Keratinocyte (primary cell): Measurements from ENCODE around the gene LINC00237. TPM values are rescaled to one million over a fixed set of nuclear protein-coding genes. Genes with fewer than 3 reads are reported as not detected.
A peak's percentile ranks its signal among the peaks of the same experiment; 100 is the strongest.

Experiments used
- DNase-seq: peaks from one replicate; pipeline ENCODE4 v3.0.0-alpha.2; 2011; ENCODE audit warnings: low read depth, missing footprints, low spot score
- FAIRE-seq: peaks from 2 replicates; lab custom pipeline; 2011; peaks lifted over from hg19 to GRCh38; lab: Jason Lieb, UNC
- H2AFZ ChIP-seq: 2 replicates; pipeline ENCODE4 v1.6.0; 2012; ENCODE audit warnings: low read length, control low read depth, inconsistent platforms; ENCODE audit not compliant: control insufficient read depth
- H3K27ac ChIP-seq: 2 replicates; pipeline ENCODE4 v1.5.1; 2011; ENCODE audit warnings: low read length; ENCODE audit not compliant: control insufficient read depth, insufficient read depth
- H3K27me3 ChIP-seq: 3 replicates; pipeline ENCODE4 v1.6.0; 2011; ENCODE audit warnings: low read length; ENCODE audit not compliant: control insufficient read depth, insufficient read depth; ENCODE audit errors: extremely low read depth
- H3K36me3 ChIP-seq, 2 experiments: 2 replicates in 1 of 2; 3 replicates in 1 of 2; pipeline ENCODE4 v1.5.1; 2011; ENCODE audit warnings: low read length in 2 of 2, mild to moderate bottlenecking in 1 of 2; ENCODE audit not compliant: control insufficient read depth in 2 of 2, insufficient read depth in 2 of 2; ENCODE audit errors: extremely low read depth in 1 of 2
- H3K4me1 ChIP-seq: 3 replicates; pipeline ENCODE4 v1.5.1; 2011; ENCODE audit warnings: low read length; ENCODE audit not compliant: control insufficient read depth, insufficient read depth; ENCODE audit errors: extremely low read depth
- H3K4me2 ChIP-seq: 3 replicates; pipeline ENCODE4 v1.6.0; 2011; ENCODE audit warnings: low read depth, low read length; ENCODE audit not compliant: control insufficient read depth, insufficient read depth; ENCODE audit errors: extremely low read depth
- H3K4me3 ChIP-seq, 3 experiments: fragments of 200-600 bp in 1 of 3; sonication (generic) in 1 of 3; 2 replicates in 2 of 3; 3 replicates in 1 of 3; pipeline ENCODE4 v1.5.1; 2011 to 2016; ENCODE audit warnings: low read length in 3 of 3, mild to moderate bottlenecking in 3 of 3, control low read depth in 2 of 3, inconsistent platforms in 1 of 3, low read depth in 1 of 3, mixed read lengths in 1 of 3, mixed run types in 1 of 3, moderate library complexity in 1 of 3; ENCODE audit not compliant: control insufficient read depth in 2 of 3, insufficient read depth in 2 of 3; ENCODE audit errors: extremely low read depth in 1 of 3
- H3K79me2 ChIP-seq: 2 replicates; pipeline ENCODE4 v1.6.0; 2012; ENCODE audit warnings: low read length; ENCODE audit not compliant: control insufficient read depth, insufficient read depth
- H3K9ac ChIP-seq: 3 replicates; pipeline ENCODE4 v1.6.0; 2011; ENCODE audit warnings: low read length; ENCODE audit not compliant: control insufficient read depth, insufficient read depth; ENCODE audit errors: extremely low read depth
- H3K9me1 ChIP-seq: 3 replicates; pipeline ENCODE4 v1.6.0; 2011; ENCODE audit warnings: low read length; ENCODE audit not compliant: control insufficient read depth, insufficient read depth; ENCODE audit errors: extremely low read depth
- H3K9me3 ChIP-seq: 2 replicates; pipeline ENCODE4 v1.5.1; 2012; ENCODE audit warnings: low read depth, low read length; ENCODE audit not compliant: control insufficient read depth
- H4K20me1 ChIP-seq: 3 replicates; pipeline ENCODE4 v1.6.0; 2011; ENCODE audit warnings: low read length; ENCODE audit not compliant: control insufficient read depth, insufficient read depth; ENCODE audit errors: extremely low read depth
- CTCF ChIP-seq, 3 experiments: IDR thresholded peaks in 1 of 3; conservative IDR thresholded peaks in 1 of 3; optimal IDR thresholded peaks in 1 of 3; 2 replicates in 2 of 3; 3 replicates in 1 of 3; pipeline versions ENCODE3 to v1.5.1; 2011; ENCODE audit warnings: low read length in 3 of 3, mild to moderate bottlenecking in 3 of 3, moderate library complexity in 2 of 3, control low read depth in 1 of 3, inconsistent platforms in 1 of 3; ENCODE audit not compliant: insufficient read depth in 2 of 3; ENCODE audit errors: extremely low read depth in 1 of 3
- EZH2 ChIP-seq: IDR thresholded peaks from one replicate; pipeline ENCODE4 v1.6.1; 2012; ENCODE audit warnings: inconsistent platforms, mild to moderate bottlenecking, low read length, moderate library complexity
- dilution Hi-C: fragments of 300-500 bp; cut with MboI; formaldehyde crosslinking; loops from one replicate; pipeline ENCODE4 v1.7.0; 2020; ENCODE audit warnings: low sequenced_read_pairs; ENCODE audit not compliant: extremely low pct_ligation_motif_present
- polyA plus RNA-seq, 5 experiments: library from polyadenylated mRNA; depleted of rRNA in 3 of 5; stranded (reverse) in 3 of 5; stranded (forward) in 1 of 5; unstranded in 1 of 5; fragments of >200 nt; gene quantifications; 1 replicate in 1 of 5; 2 replicates in 3 of 5; 3 replicates in 1 of 5; pipeline versions ENCODE4 v1.2.1 to v1.2.3, GENCODE V29; 2011 to 2012; ENCODE audit warnings: missing spikeins in 2 of 5, low read depth in 1 of 5, low replicate concordance in 1 of 5

The LINC00237 gene
- polyA plus RNA-seq, 1 donor (not counting 4 experiments of a cell fraction or from before 2014, with no cell fraction given), result not detected

DNA sequence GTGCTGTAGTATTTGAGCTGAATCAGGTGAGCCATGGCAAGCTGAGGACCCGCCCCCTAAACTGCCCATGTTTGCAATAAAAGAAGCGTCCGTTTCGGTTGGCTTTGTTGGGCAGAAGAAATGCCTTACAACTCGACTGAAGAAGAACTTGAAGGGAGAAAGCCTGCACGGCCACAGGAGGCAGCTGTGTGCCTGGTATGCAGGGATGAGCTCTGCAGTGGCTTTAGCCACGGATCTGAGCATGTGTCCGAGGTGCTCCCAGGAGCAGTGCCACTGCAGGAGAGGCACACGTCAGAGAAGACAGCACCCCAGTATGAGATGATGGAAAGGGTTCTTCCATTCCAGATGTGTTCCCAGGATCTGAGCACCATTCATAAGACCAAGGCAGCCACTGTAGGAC is 43.2 kb upstream of the LINC00237 start:
- H3K27ac ChIP-seq, result no peak overlapping the region
- H3K4me3 ChIP-seq, result no peak overlapping the region
- no peaks in the 10 kb centered on the region for H4K20me1 ChIP-seq
- no peak for FAIRE-seq
- TF ChIP-seq CTCF (optimal IDR thresholded peaks at IDR 0.05 in 1 of 3, IDR thresholded peaks at IDR 0.05 in 1 of 3, conservative IDR thresholded peaks at IDR 0.05 in 1 of 3; ENCODE audit: extremely low read depth in 1 of 3, insufficient read depth in 2 of 3, low read length in 3 of 3) (no peak), EZH2 (no peak)
- no peak overlapping the region for H3K9ac ChIP-seq
- no peaks in the 10 kb centered on the region for H3K9me1 ChIP-seq
- no peak overlapping the region for H2AFZ ChIP-seq
- dilution Hi-C loops, result no loop called here
- no peak for DNase-seq
- no peaks in the 10 kb centered on the region for H3K9me3 ChIP-seq
- H3K27me3 ChIP-seq, result no peaks in the 10 kb centered on the region
- H3K4me1 ChIP-seq, result no peaks in the 10 kb centered on the region
- H3K4me2 ChIP-seq, result no peak overlapping the region
- no peaks in the 10 kb centered on the region for H3K36me3 ChIP-seq
- H3K79me2 ChIP-seq, result no peaks in the 10 kb centered on the region

DNA sequence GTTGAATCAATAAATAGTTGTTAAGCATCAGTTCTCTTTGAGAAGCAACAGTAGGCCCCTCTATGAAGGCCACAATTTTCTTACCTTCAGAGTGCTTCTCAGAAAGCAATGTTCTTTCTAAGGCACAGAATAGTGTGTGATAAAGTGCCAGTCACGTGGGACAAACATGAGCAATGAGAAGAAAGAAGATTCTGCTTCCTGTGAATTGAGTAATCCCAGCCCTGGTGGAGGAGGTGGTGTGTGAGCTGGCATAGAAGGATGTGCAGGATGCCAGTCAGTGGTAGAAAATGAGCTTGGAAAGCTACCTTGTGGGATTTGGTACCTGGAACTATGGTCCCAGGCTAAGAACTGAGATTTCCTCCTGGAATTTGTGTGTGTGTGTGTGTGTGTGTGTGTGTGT is 41.4 kb upstream of the LINC00237 start:
- no peak overlapping the region for H3K27ac ChIP-seq
- H3K27me3 ChIP-seq, result no peaks in the 10 kb centered on the region
- dilution Hi-C loops, result no loop called here
- H3K4me1 ChIP-seq, result no peaks in the 10 kb centered on the region
- no peaks in the 10 kb centered on the region for H3K9me1 ChIP-seq
- H3K4me3 ChIP-seq, result no peak overlapping the region
- peak; percentile 51 for FAIRE-seq
- no peaks in the 10 kb centered on the region for H3K36me3 ChIP-seq
- no peak overlapping the region for H3K4me2 ChIP-seq
- no peak overlapping the region for H2AFZ ChIP-seq
- H4K20me1 ChIP-seq, result no peaks in the 10 kb centered on the region
- H3K79me2 ChIP-seq, result no peaks in the 10 kb centered on the region
- no peak for DNase-seq
- TF ChIP-seq CTCF (optimal IDR thresholded peaks at IDR 0.05 in 1 of 3, IDR thresholded peaks at IDR 0.05 in 1 of 3, conservative IDR thresholded peaks at IDR 0.05 in 1 of 3; ENCODE audit: extremely low read depth in 1 of 3, insufficient read depth in 2 of 3, low read length in 3 of 3) (no peak), EZH2 (no peak)
- no peak overlapping the region for H3K9ac ChIP-seq
- no peaks in the 10 kb centered on the region for H3K9me3 ChIP-seq
